HEK293 (cell line): Measurements from ENCODE around the gene THRAP3.

Experiments used
- BCL11A ChIP-seq: fragments of 450-650 bp; formaldehyde crosslinking; IDR thresholded peaks from 2 replicates; pipeline ENCODE4 v1.5.1; 2016; ENCODE audit warnings: low read depth, missing biosample characterization, missing genetic modification characterization
- HOXD13 ChIP-seq: sonication (generic); formaldehyde crosslinking; IDR thresholded peaks from 2 replicates; pipeline ENCODE4 v1.8.0; 2022; ENCODE audit warnings: missing genetic modification reagents, borderline replicate concordance
- KLF17 ChIP-seq: fragments of 450-650 bp; formaldehyde crosslinking; IDR thresholded peaks from 2 replicates; pipeline ENCODE4 v1.5.1; 2016; ENCODE audit warnings: missing biosample characterization, missing genetic modification characterization
- PRDM2 ChIP-seq: fragments of 450-650 bp; formaldehyde crosslinking; IDR thresholded peaks from 2 replicates; pipeline ENCODE4 v1.5.1; 2016; ENCODE audit warnings: missing biosample characterization, missing genetic modification characterization, borderline replicate concordance
- PRDM6 ChIP-seq: fragments of 450-650 bp; formaldehyde crosslinking; IDR thresholded peaks from 2 replicates; pipeline ENCODE4 v1.5.1; 2017; ENCODE audit warnings: missing biosample characterization, missing genetic modification characterization
- TSHZ1 ChIP-seq: fragments of 450-650 bp; formaldehyde crosslinking; IDR thresholded peaks from 2 replicates; pipeline ENCODE4 v1.5.1; 2016; ENCODE audit warnings: missing biosample characterization, missing genetic modification characterization, borderline replicate concordance
- ZBTB10 ChIP-seq: fragments of 450-650 bp; formaldehyde crosslinking; IDR thresholded peaks from 2 replicates; pipeline ENCODE4 v1.5.1; 2016; ENCODE audit warnings: missing biosample characterization, missing genetic modification characterization
- ZFHX2 ChIP-seq: fragments of 450-650 bp; formaldehyde crosslinking; conservative IDR thresholded peaks from 2 replicates; pipeline ENCODE4 v1.5.1; 2016; ENCODE audit warnings: missing biosample characterization, missing genetic modification characterization
- ZNF211 ChIP-seq: fragments of 450-650 bp; formaldehyde crosslinking; IDR thresholded peaks from 2 replicates; pipeline ENCODE4 v1.5.1; 2016; ENCODE audit warnings: low read depth, missing biosample characterization, missing genetic modification characterization
- ZNF23 ChIP-seq: fragments of 450-650 bp; formaldehyde crosslinking; IDR thresholded peaks from 2 replicates; pipeline ENCODE4 v1.5.1; 2016; ENCODE audit warnings: missing biosample characterization, missing genetic modification characterization, borderline replicate concordance
- ZNF366 ChIP-seq: fragments of 450-650 bp; formaldehyde crosslinking; conservative IDR thresholded peaks from 2 replicates; pipeline ENCODE4 v1.5.1; 2016; ENCODE audit warnings: missing biosample characterization, missing genetic modification characterization
- ZNF510 ChIP-seq: fragments of 450-650 bp; formaldehyde crosslinking; IDR thresholded peaks from 2 replicates; pipeline ENCODE4 v1.5.1; 2018; ENCODE audit warnings: mild to moderate bottlenecking, missing genetic modification characterization, missing biosample characterization; ENCODE audit not compliant: insufficient replicate concordance
- ZNF596 ChIP-seq: fragments of 450-650 bp; IDR thresholded peaks from 2 replicates; pipeline ENCODE4 v1.5.0; 2018; ENCODE audit warnings: missing biosample characterization, mild to moderate bottlenecking, missing genetic modification characterization, moderate library complexity
- ZNF624 ChIP-seq: fragments of 450-650 bp; formaldehyde crosslinking; IDR thresholded peaks from 2 replicates; pipeline ENCODE4 v1.5.1; 2017; ENCODE audit warnings: missing biosample characterization, missing genetic modification characterization
- ZNF645 ChIP-seq: fragments of 450-650 bp; formaldehyde crosslinking; IDR thresholded peaks from 2 replicates; pipeline ENCODE4; 2016; ENCODE audit warnings: missing biosample characterization, missing genetic modification characterization
- ZNF664 ChIP-seq: fragments of 450-650 bp; formaldehyde crosslinking; IDR thresholded peaks from 2 replicates; pipeline ENCODE4 v1.5.1; 2016; ENCODE audit warnings: missing biosample characterization, missing genetic modification characterization
- ZNF670 ChIP-seq: fragments of 450-650 bp; formaldehyde crosslinking; IDR thresholded peaks from 2 replicates; pipeline ENCODE4 v1.5.1; 2016; ENCODE audit warnings: missing biosample characterization, missing genetic modification characterization, low read depth
- ZNF701 ChIP-seq: fragments of 450-650 bp; formaldehyde crosslinking; IDR thresholded peaks from 2 replicates; pipeline ENCODE4 v1.5.1; 2016; ENCODE audit warnings: missing biosample characterization, missing genetic modification characterization
- TF ChIP-seq, protein P1 (sequence below): sonication (generic); formaldehyde crosslinking; IDR thresholded peaks from 2 replicates; pipeline ENCODE4 v1.8.1; 2022; ENCODE audit warnings: mild to moderate bottlenecking, moderate library complexity, missing genetic modification reagents

Gene THRAP3

DNA sequence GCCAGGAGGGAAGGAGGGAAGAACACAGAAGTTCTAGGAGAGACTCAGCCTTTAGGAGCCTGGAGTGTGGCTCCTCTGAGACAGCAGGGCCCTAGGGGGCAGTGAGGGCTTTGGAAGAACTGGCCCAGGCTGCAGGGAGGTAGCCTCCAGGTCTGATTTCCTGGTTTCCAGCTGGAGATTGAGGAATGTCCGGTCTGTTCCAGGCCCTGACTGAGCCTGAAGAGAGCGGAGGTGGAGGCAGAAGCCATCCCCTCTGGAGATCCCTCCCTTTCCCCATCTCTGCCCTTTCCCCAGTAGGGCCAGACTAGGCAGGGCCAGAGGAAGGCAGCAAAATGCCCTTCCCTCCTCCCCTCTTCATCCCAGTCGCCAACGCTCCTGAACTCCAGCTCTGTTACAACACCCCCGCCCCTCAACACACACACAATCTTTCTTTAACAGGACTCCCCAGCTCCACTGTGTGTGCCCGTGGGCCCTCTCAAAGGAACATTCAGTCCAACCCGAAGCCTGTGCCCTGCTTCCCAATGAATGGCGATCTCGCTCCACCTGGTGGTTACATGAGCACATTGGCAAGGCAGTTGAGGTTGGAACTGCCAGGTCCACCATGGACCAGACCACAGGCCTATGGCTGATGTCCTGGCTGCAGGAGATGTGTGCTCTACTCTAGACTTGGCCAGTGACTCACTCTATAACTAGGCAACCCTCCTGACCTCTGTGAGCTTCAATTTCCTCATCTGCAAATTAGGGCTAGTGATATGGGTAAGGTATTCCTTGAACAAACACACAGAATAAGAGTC, 36.2 kb upstream of the THRAP3 start (continued):
- TF ChIP-seq PRDM2 (tag by site-specific recombination) (no peak), BCL11A (tag by site-specific recombination) (no peak), ZNF510 (no peak), TSHZ1 (tag by site-specific recombination) (no peak), ZNF211 (tag by site-specific recombination) (no peak), ZNF701 (tag by site-specific recombination) (no peak), ZNF664 (no peak), ZNF366 (tag by site-specific recombination) (peak; percentile 58; the same call in 1 of the 2 replicates), ZBTB10 (tag by site-specific recombination) (no peak), HOXD13 (CRISPR knock-in tag) (no peak), ZNF23 (tag by site-specific recombination) (no peak), ZNF670 (tag by site-specific recombination) (no peak), ZNF596 (tag by site-specific recombination) (no peak), KLF17 (tag by site-specific recombination) (peak; percentile 38; the same call in 1 of the 2 replicates), PRDM6 (tag by site-specific recombination) (no peak), ZFHX2 (peak; percentile 87), ZNF645 (tag by site-specific recombination) (no peak), ZNF624 (tag by site-specific recombination) (no peak)
- TF ChIP-seq, protein P1, sequence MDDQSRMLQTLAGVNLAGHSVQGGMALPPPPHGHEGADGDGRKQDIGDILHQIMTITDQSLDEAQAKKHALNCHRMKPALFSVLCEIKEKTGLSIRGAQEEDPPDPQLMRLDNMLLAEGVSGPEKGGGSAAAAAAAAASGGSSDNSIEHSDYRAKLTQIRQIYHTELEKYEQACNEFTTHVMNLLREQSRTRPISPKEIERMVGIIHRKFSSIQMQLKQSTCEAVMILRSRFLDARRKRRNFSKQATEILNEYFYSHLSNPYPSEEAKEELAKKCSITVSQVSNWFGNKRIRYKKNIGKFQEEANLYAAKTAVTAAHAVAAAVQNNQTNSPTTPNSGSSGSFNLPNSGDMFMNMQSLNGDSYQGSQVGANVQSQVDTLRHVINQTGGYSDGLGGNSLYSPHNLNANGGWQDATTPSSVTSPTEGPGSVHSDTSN (CRISPR knock-in tag): peak; percentile 86
